ENCODE results near the gene ANP32B. TPM values are rescaled to one million over a fixed set of nuclear protein-coding genes. Genes with fewer than 3 reads are reported as not detected.

ANP32B gene
- total RNA-seq, 1 donor from 2014 or later = 19.6 TPM

DNA sequence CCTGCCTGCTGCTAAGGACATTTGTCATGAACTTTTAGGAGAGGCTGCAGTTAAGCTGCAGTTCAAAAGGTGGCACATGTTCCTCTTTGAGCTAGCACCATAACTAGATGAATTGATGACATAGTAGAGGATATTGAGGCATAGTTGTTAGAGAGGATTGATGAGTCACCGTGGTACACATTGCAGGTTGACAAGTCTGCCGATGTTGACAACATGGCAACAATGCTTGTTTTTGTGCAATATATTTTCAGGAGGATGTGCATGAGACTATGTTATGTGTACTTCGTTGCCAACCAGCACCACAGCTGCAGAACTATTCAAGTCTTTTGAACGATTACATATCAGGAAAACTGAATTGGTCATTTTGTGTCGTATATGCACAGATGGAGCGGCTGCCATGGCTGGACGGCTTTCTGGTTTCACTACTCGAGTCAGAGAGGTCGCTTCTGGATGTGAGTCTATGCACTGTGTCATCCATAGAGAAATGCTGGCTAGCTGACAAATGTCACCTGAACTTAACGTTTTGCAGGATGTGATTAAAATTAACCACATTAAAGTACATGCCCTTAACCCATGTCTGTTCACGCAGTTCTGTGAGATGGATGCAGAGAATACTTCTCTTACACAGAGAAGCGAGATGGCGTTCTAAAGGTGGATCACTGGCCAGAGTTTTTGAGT, 24.2 kb downstream of the ANP32B start:
- H3K4me3 Mint-ChIP-seq = no peak overlapping the region
- TF ChIP-seq EZH2 (IDR thresholded peaks at IDR 0.05) (no peak), EZH2phosphoT487 (IDR thresholded peaks at IDR 0.05) (no peak)
- TF ChIP-seq, protein P1, sequence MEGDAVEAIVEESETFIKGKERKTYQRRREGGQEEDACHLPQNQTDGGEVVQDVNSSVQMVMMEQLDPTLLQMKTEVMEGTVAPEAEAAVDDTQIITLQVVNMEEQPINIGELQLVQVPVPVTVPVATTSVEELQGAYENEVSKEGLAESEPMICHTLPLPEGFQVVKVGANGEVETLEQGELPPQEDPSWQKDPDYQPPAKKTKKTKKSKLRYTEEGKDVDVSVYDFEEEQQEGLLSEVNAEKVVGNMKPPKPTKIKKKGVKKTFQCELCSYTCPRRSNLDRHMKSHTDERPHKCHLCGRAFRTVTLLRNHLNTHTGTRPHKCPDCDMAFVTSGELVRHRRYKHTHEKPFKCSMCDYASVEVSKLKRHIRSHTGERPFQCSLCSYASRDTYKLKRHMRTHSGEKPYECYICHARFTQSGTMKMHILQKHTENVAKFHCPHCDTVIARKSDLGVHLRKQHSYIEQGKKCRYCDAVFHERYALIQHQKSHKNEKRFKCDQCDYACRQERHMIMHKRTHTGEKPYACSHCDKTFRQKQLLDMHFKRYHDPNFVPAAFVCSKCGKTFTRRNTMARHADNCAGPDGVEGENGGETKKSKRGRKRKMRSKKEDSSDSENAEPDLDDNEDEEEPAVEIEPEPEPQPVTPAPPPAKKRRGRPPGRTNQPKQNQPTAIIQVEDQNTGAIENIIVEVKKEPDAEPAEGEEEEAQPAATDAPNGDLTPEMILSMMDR (IDR thresholded peaks at IDR 0.05) = no peak
- H3F3A ChIP-seq (ENCODE audit: low read depth) = no peaks in the 10 kb centered on the region
- H3K27ac Mint-ChIP-seq = no peak overlapping the region
- H2AFZ ChIP-seq (replicated peaks) = no peak overlapping the region
- H3K27ac ChIP-seq = no peak overlapping the region
- no peaks in the 10 kb centered on the region for H3K9me3 Mint-ChIP-seq
- no peaks in the 10 kb centered on the region for H3K4me1 ChIP-seq
- DNase-seq (ENCODE audit: low spot score) = no peak
- no peak overlapping the region for H3K4me3 ChIP-seq
- peaks cover 35% of the 10 kb centered on the region for H4K20me1 ChIP-seq (ENCODE audit: low read depth)
- H3K79me2 ChIP-seq (ENCODE audit: low read depth) = peaks cover 5% of the 10 kb centered on the region
- no peak overlapping the region for H3K4me2 ChIP-seq
- H3K9ac ChIP-seq = no peak overlapping the region
- peaks cover 3% of the 10 kb centered on the region for H3K27me3 Mint-ChIP-seq (ENCODE audit: insufficient read depth, low read depth)
- peaks cover 4% of the 10 kb centered on the region for H3K36me3 ChIP-seq
- H3K27me3 ChIP-seq = no peaks in the 10 kb centered on the region
- no peaks in the 10 kb centered on the region for H3K4me1 Mint-ChIP-seq
- no peaks in the 10 kb centered on the region for H3K9me3 ChIP-seq (ENCODE audit: low read depth)
- peaks cover 48% of the 10 kb centered on the region for H3K36me3 Mint-ChIP-seq

DNA sequence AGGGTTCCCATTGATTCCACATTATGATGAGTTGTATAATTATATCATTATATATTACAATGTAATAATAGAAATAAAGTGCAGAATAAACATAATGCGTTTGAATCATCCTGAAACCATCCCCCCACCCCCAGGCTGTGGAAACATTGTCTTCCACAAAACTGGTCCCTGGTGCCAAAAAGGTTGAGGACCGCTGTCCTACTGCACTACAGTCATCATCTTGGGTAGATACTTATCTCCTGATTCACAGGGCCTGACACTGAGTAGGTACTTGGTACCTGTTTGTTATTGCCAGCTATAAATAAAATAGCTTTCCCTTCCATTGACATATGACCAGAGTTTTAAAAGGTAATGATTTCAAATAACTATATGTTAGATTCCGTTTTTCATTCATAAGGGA, 25.6 kb downstream of the ANP32B start:
- DNase-seq (ENCODE audit: low spot score) = no peak
- no peak overlapping the region for H3K27ac ChIP-seq
- Mint-ChIP-seq H3K4me1 (no peaks in the 10 kb centered on the region), H3K27ac (no peak overlapping the region), H3K4me3 (no peak overlapping the region), H3K9me3 (no peaks in the 10 kb centered on the region), H3K36me3 (peaks cover 48% of the 10 kb centered on the region), H3K27me3 (ENCODE audit: insufficient read depth, low read depth) (peaks cover 3% of the 10 kb centered on the region)
- H3K9me3 ChIP-seq (ENCODE audit: low read depth) = no peaks in the 10 kb centered on the region
- H4K20me1 ChIP-seq (ENCODE audit: low read depth) = peaks cover 29% of the 10 kb centered on the region
- no peak overlapping the region for H3K4me3 ChIP-seq
- H3K4me1 ChIP-seq = no peaks in the 10 kb centered on the region
- H3F3A ChIP-seq (ENCODE audit: low read depth) = no peaks in the 10 kb centered on the region
- no peak overlapping the region for H3K9ac ChIP-seq
- H3K36me3 ChIP-seq = peaks cover 7% of the 10 kb centered on the region
- no peaks in the 10 kb centered on the region for H3K79me2 ChIP-seq (ENCODE audit: low read depth)
- H3K4me2 ChIP-seq = no peak overlapping the region
- no peak for TF ChIP-seq EZH2phosphoT487 (IDR thresholded peaks at IDR 0.05)
- no peak for TF ChIP-seq EZH2 (IDR thresholded peaks at IDR 0.05)
- TF ChIP-seq, protein P1 (IDR thresholded peaks at IDR 0.05) = no peak
- H2AFZ ChIP-seq (replicated peaks) = no peak overlapping the region
- H3K27me3 ChIP-seq = no peaks in the 10 kb centered on the region

DNA sequence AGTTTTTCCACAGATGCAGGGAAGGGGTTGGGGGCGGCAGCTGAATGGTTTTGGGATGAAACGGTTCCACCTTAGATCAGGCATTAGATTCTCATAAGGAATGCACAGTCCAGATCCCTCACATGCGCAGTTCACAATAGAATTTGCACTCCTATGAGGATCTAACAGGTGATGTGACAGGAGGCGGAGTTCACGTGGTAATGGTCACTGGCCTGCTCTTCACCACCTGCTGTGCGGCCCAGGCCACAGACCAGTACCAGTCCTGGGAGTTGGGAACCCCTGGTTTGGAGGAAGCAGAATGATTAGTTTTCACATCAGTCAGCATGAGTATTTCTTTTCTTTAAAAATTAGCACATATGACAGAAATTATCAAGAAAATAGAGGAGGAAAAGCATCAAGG, 26.3 kb downstream of the ANP32B start:
- no peak overlapping the region for H3K4me2 ChIP-seq
- no peak overlapping the region for H3K4me3 Mint-ChIP-seq
- no peak for DNase-seq (ENCODE audit: low spot score)
- H3K9ac ChIP-seq = no peak overlapping the region
- H3K4me3 ChIP-seq = no peak overlapping the region
- peaks cover 7% of the 10 kb centered on the region for H3K36me3 ChIP-seq
- no peaks in the 10 kb centered on the region for H3K27me3 ChIP-seq
- H3K4me1 Mint-ChIP-seq = no peaks in the 10 kb centered on the region
- H3K9me3 Mint-ChIP-seq = no peaks in the 10 kb centered on the region
- peaks cover 3% of the 10 kb centered on the region for H3K27me3 Mint-ChIP-seq (ENCODE audit: insufficient read depth, low read depth)
- H4K20me1 ChIP-seq (ENCODE audit: low read depth) = peaks cover 29% of the 10 kb centered on the region
- H3K36me3 Mint-ChIP-seq = peaks cover 49% of the 10 kb centered on the region
- no peak for TF ChIP-seq EZH2 (IDR thresholded peaks at IDR 0.05)
- TF ChIP-seq, protein P1 (IDR thresholded peaks at IDR 0.05) = no peak
- no peak for TF ChIP-seq EZH2phosphoT487 (IDR thresholded peaks at IDR 0.05)
- H3K27ac ChIP-seq = no peak overlapping the region
- H3K79me2 ChIP-seq (ENCODE audit: low read depth) = no peaks in the 10 kb centered on the region
- H2AFZ ChIP-seq (replicated peaks) = no peak overlapping the region
- peak overlapping the region; percentile 39 for H3K27ac Mint-ChIP-seq
- H3F3A ChIP-seq (ENCODE audit: low read depth) = no peaks in the 10 kb centered on the region
- no peaks in the 10 kb centered on the region for H3K4me1 ChIP-seq
- no peaks in the 10 kb centered on the region for H3K9me3 ChIP-seq (ENCODE audit: low read depth)
